Measurements from ENCODE around the gene LINGO4.

The LINGO4 gene

DNA sequence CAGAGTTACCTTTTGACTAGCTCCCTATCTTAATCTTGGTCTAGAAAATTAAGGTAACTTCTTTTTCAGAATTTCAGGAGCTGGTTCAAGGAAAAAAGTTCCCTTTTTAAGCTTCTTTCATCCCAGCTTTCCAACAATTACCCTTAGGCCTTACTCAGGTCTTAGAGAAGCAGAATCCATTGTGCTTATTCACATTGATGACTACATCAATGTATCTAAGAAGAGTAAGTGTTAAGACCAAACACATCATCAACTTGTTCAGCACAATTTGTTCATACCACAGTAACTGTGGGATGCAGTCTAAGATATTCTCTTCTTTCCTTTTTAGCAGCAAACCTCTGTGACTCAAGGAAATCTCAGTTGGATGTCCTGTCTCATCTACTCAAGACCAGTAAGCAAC is 46.0 kb downstream of the LINGO4 start:
- H3K9me2 ChIP-seq (replicated peaks; ENCODE audit: low read depth, low read length), result no peaks in the 10 kb centered on the region
- no peak overlapping the region for H3K9ac ChIP-seq (ENCODE audit: low read depth, low read length, poor library complexity, severe bottlenecking)
- H3K9me3 ChIP-seq (ENCODE audit: insufficient read depth, low read depth, low read length), result no peaks in the 10 kb centered on the region
- no peaks in the 10 kb centered on the region for H3K27me3 ChIP-seq (ENCODE audit: insufficient read depth, low read length, poor library complexity, severe bottlenecking)
- peaks cover 16% of the 10 kb centered on the region for H3K4me1 ChIP-seq (ENCODE audit: insufficient read depth, low read length, poor library complexity, severe bottlenecking)
- H3K79me2 ChIP-seq (ENCODE audit: insufficient read depth, low read length), result peaks cover 26% of the 10 kb centered on the region
- peaks cover 14% of the 10 kb centered on the region; the same call in 1 of the 2 replicates for H3K36me3 ChIP-seq (ENCODE audit: insufficient read depth, low read length)
- no peaks in the 10 kb centered on the region for H3F3A ChIP-seq (ENCODE audit: low read depth)
- no peak overlapping the region for H2AFZ ChIP-seq (ENCODE audit: low read length)
- no peak for TF ChIP-seq EZH2phosphoT487 (IDR thresholded peaks at IDR 0.05; ENCODE audit: borderline replicate concordance)
- TF ChIP-seq, protein P1, sequence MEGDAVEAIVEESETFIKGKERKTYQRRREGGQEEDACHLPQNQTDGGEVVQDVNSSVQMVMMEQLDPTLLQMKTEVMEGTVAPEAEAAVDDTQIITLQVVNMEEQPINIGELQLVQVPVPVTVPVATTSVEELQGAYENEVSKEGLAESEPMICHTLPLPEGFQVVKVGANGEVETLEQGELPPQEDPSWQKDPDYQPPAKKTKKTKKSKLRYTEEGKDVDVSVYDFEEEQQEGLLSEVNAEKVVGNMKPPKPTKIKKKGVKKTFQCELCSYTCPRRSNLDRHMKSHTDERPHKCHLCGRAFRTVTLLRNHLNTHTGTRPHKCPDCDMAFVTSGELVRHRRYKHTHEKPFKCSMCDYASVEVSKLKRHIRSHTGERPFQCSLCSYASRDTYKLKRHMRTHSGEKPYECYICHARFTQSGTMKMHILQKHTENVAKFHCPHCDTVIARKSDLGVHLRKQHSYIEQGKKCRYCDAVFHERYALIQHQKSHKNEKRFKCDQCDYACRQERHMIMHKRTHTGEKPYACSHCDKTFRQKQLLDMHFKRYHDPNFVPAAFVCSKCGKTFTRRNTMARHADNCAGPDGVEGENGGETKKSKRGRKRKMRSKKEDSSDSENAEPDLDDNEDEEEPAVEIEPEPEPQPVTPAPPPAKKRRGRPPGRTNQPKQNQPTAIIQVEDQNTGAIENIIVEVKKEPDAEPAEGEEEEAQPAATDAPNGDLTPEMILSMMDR (conservative IDR thresholded peaks at IDR 0.05; ENCODE audit: low read length), result no peak
- no peaks in the 10 kb centered on the region for H4K20me1 ChIP-seq (ENCODE audit: insufficient read depth, low read length, poor library complexity, severe bottlenecking)
- no peak overlapping the region for H3K4me3 ChIP-seq (ENCODE audit: low read length, poor library complexity, severe bottlenecking)
- no peak overlapping the region for H3K4me2 ChIP-seq (ENCODE audit: low read depth, low read length, poor library complexity, severe bottlenecking)

DNA sequence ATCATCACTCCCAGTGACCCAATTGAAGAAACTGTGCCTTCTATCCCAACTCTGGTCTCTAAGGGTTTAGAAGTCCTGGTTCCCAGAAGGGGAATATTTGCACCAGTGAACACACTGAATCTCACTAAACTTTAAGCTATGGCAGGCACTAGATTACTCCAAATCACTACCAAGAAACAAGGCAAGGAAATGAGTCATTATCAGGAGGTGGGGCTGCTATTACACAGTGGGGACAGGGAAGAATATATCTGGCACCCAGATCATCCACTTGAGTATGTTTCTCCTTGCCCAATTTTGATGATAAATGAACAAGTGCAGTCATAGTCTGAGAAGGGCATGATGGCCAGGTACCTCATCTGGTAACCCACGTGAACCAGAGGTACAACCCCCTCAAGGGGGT is 48.9 kb downstream of the LINGO4 start:
- no peaks in the 10 kb centered on the region for H3K27me3 ChIP-seq (ENCODE audit: insufficient read depth, low read length, poor library complexity, severe bottlenecking)
- peaks cover 14% of the 10 kb centered on the region; the same call in 1 of the 2 replicates for H3K36me3 ChIP-seq (ENCODE audit: insufficient read depth, low read length)
- no peaks in the 10 kb centered on the region for H3F3A ChIP-seq (ENCODE audit: low read depth)
- H3K4me3 ChIP-seq (ENCODE audit: low read length, poor library complexity, severe bottlenecking), result no peak overlapping the region
- H2AFZ ChIP-seq (ENCODE audit: low read length), result no peak overlapping the region
- H3K4me2 ChIP-seq (ENCODE audit: low read depth, low read length, poor library complexity, severe bottlenecking), result no peak overlapping the region
- no peak overlapping the region for H3K9ac ChIP-seq (ENCODE audit: low read depth, low read length, poor library complexity, severe bottlenecking)
- no peaks in the 10 kb centered on the region for H3K9me3 ChIP-seq (ENCODE audit: insufficient read depth, low read depth, low read length)
- no peaks in the 10 kb centered on the region for H3K9me2 ChIP-seq (replicated peaks; ENCODE audit: low read depth, low read length)
- H4K20me1 ChIP-seq (ENCODE audit: insufficient read depth, low read length, poor library complexity, severe bottlenecking), result no peaks in the 10 kb centered on the region
- no peaks in the 10 kb centered on the region for H3K79me2 ChIP-seq (ENCODE audit: insufficient read depth, low read length)
- no peaks in the 10 kb centered on the region for H3K4me1 ChIP-seq (ENCODE audit: insufficient read depth, low read length, poor library complexity, severe bottlenecking)
- TF ChIP-seq, protein P1 (conservative IDR thresholded peaks at IDR 0.05; ENCODE audit: low read length), result no peak
- TF ChIP-seq EZH2phosphoT487 (IDR thresholded peaks at IDR 0.05; ENCODE audit: borderline replicate concordance), result no peak

Data from Loucy (cell line).